ENCODE measurements around the gene ADRA2C. TPM values are rescaled to one million over a fixed set of nuclear protein-coding genes. Genes with fewer than 3 reads are reported as not detected.

Gene ADRA2C
- total and polyA plus RNA-seq, 9 of the 15 experiments (the other 6 are each of a cell fraction or from before 2014, with no cell fraction given): 0.06 to 0.58 (median 0.14) TPM; not detected in 2

GRCh38 chr4:3809028-3809427 is 42.8 kb downstream of the ADRA2C start (continued):
- TF ChIP-seq ZNF407 (IDR thresholded peaks at IDR 0.05; ENCODE audit: low read depth): no peak
- TF ChIP-seq KHSRP (IDR thresholded peaks at IDR 0.05): no peak
- TF ChIP-seq BRD9 (IDR thresholded peaks at IDR 0.05; ENCODE audit: low read depth, partially characterized antibody): no peak

Data from K562 (cell line).